ENCODE data around the gene SLC41A1.
A peak's percentile ranks its signal among the peaks of the same experiment; 100 is the strongest.

Gene SLC41A1

GRCh38 chr1:205754857-205755256, 58.1 kb downstream of the SLC41A1 start:
- no peak for DNase-seq

DNA sequence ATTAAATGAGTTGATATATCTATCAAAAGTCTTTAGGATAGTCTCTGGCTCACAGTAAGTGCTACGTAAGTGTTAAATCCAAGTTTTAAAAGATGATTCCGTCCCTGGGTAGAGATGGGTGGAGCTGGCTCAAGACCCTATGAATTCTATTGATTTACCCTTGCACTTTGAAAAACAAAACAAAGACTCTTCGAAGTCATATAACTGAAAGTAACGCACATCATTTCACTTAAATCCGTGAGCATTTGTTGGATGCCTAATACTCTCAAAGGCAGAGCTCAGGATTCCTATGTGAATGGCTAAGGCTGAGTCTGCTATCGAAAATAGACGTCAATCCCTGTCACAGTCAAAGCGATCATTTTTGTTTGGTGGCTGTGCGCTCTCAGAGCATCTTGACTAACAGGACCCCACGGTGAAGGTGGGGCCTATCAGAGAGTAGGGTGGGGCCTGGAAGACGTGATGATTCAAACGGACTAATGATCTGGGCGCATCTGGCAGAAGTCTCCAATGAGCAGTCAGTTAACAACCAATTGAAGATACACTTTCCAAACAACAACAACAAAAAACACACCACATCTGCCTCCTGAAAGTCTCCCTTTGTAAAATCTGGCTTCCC, 61.9 kb downstream of the SLC41A1 start:
- DNase-seq: no peak

GRCh38 chr1:205750138-205751035, 62.6 kb downstream of the SLC41A1 start, which contains the start of gene NUCKS1:
Gene NUCKS1, minus strand, starts transcription at chr1:205750182. Its CDS starts 209 bp downstream, at chr1:205749973.
- DNase-seq: peak; percentile 57 to 99 (median 95)

GRCh38 chr1:205749234-205750137, 63.5 kb downstream of the SLC41A1 start:
- DNase-seq: peak; percentile 57 to 99 (median 90)

GRCh38 chr1:205748403-205749233, 64.4 kb downstream of the SLC41A1 start:
- peak in 6 of 51 donors; percentile 6 to 77 (median 52) for DNase-seq

- no peak for DNase-seq
Measured at GRCh38 chr1:205746757-205747412, 66.1 kb downstream of the SLC41A1 start.

GRCh38 chr1:205744403-205744802, 68.6 kb downstream of the SLC41A1 start:
- no peak for DNase-seq

DNA sequence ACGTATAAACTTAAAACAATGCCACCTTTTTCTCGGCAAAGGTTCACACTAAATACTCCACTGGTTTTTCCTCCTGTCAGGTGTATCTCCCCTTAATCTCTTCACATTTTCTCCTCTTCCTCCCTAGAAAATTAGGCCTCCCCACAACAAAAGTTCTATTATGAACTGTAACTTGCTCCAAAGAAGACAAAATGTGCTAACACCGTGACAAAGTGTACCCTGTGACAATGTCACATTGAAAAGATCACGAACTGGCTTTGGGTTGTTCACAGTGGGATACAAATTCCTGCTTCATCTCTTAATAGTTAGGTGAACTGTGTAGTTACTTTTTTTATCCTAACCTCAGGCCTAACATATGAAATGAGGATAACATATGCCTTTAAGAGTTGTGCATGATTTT, 69.0 kb downstream of the SLC41A1 start:
- no peak for DNase-seq

DNA sequence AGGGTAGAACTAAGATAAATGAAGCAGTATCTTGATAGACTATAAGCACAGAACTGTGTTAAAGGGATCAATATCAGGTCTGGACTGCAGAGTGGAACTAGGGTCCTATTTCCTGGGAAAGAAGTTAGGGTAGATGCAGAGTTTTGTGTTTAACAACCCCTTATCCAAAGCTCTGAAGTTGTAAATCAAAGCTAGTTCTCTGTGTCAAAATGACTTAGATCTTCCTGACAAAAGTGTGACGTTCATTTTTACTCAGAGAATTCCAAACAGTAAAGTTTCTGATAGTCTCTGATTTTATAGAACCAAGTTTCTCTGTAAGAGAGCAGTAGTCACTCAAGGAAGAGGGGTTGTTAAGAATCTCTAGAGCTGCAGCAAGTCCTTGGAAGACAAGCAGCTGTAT, 71.3 kb downstream of the SLC41A1 start:
- no peak for DNase-seq

DNA sequence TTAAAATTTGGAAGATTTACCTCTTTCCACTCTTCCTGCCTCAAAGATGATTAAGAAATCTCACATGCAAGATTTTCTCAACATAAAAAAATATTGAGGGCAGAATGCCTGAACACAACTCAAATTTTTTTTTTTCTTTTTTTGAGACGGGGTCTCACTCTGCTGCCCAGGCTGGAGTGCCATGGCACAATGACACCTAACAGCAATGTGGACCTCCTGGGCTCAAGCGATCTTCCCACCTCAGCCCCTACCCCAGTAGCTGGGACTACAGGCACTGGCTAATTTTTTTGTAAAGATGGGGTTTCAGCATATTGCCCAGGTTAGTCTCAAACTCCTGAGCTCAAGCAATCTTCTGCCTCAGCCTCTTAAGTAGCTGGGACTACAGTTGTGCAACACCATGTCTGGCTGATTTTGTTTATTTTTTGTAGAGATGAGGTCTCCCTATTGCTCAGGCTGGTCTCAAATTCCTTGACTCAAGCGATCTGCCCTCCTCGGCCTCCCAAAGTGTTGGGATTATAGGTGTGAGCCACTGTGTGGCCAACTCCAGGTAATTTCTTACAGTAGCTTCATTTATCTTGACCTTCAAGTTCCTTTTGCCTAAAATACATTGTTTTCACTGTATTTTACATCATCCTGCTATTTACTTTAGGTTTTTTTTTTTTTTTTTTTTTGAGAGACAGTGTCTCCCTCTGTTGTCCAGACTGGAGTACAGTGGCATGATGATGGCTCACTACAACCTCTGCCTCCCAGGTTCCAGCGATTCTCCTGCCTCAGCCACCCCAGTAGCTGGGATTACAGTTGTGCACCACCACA, 73.4 kb downstream of the SLC41A1 start:
- DNase-seq: no peak

Data from hypothalamus (tissue), 51 donors.